Astrocyte (in vitro differentiated cells and primary cell): ENCODE data around the gene TRPM4. TPM values are rescaled to one million over a fixed set of nuclear protein-coding genes. Genes with fewer than 3 reads are reported as not detected.

Experiments used
- DNase-seq: peaks from one replicate; pipeline ENCODE4 v3.0.0-alpha.2; 2010; ENCODE audit warnings: low read depth
- FAIRE-seq: peaks from 2 replicates; lab custom pipeline; 2011; peaks lifted over from hg19 to GRCh38; lab: Jason Lieb, UNC
- H2AFZ ChIP-seq: 2 replicates; pipeline ENCODE4 v1.6.0; 2012; ENCODE audit warnings: low read depth, low read length, inconsistent platforms
- H3K27ac ChIP-seq: 2 replicates; pipeline ENCODE4 v1.5.1; 2011; ENCODE audit warnings: low read depth, low read length, inconsistent platforms
- H3K27me3 ChIP-seq: 2 replicates; pipeline ENCODE4 v1.6.0; 2011; ENCODE audit warnings: low read length, inconsistent platforms; ENCODE audit not compliant: insufficient read depth
- H3K36me3 ChIP-seq: 2 replicates; pipeline ENCODE4 v1.5.1; 2011; ENCODE audit warnings: low read length, inconsistent platforms; ENCODE audit not compliant: insufficient read depth
- H3K4me1 ChIP-seq: 2 replicates; pipeline ENCODE4 v1.5.1; 2011; ENCODE audit warnings: low read length, inconsistent platforms; ENCODE audit not compliant: insufficient read depth
- H3K4me2 ChIP-seq: 2 replicates; pipeline ENCODE4 v1.6.0; 2012; ENCODE audit warnings: low read length, inconsistent platforms
- H3K4me3 ChIP-seq: 2 replicates; pipeline ENCODE4 v1.5.1; 2011; ENCODE audit warnings: low read depth, mild to moderate bottlenecking, low read length, inconsistent platforms; ENCODE audit not compliant: insufficient read depth
- H3K79me2 ChIP-seq: 2 replicates; pipeline ENCODE4 v1.6.0; 2012; ENCODE audit warnings: mild to moderate bottlenecking, low read length, inconsistent platforms; ENCODE audit not compliant: insufficient read depth
- H3K9ac ChIP-seq: 2 replicates; pipeline ENCODE4 v1.6.0; 2012; ENCODE audit warnings: mild to moderate bottlenecking, low read length, inconsistent platforms
- H3K9me3 ChIP-seq: 2 replicates; pipeline ENCODE4 v1.5.1; 2012; ENCODE audit warnings: low read depth, mild to moderate bottlenecking, low read length, inconsistent platforms; ENCODE audit not compliant: insufficient read depth
- H4K20me1 ChIP-seq: 2 replicates; pipeline ENCODE4 v1.6.0; 2012; ENCODE audit warnings: low read length, inconsistent platforms; ENCODE audit not compliant: insufficient read depth
- H3K27ac Mint-ChIP-seq: one replicate; pipeline ENCODE4 v1.8.0; 2021; ENCODE audit warnings: mild to moderate bottlenecking, mixed read lengths; ENCODE audit not compliant: unreplicated experiment
- H3K27me3 Mint-ChIP-seq: one replicate; pipeline ENCODE4 v1.8.0; 2021; ENCODE audit warnings: low read depth, mixed read lengths; ENCODE audit not compliant: unreplicated experiment
- H3K36me3 Mint-ChIP-seq: one replicate; pipeline ENCODE4 v1.8.0; 2021; ENCODE audit warnings: low read depth, mixed read lengths; ENCODE audit not compliant: unreplicated experiment
- H3K4me1 Mint-ChIP-seq: one replicate; pipeline ENCODE4 v1.8.0; 2021; ENCODE audit warnings: low read depth, mixed read lengths; ENCODE audit not compliant: unreplicated experiment
- H3K4me3 Mint-ChIP-seq: one replicate; pipeline ENCODE4 v1.8.0; 2021; ENCODE audit warnings: mild to moderate bottlenecking, moderate library complexity, mixed read lengths; ENCODE audit not compliant: unreplicated experiment
- H3K9me3 Mint-ChIP-seq: one replicate; pipeline ENCODE4 v1.8.0; 2021; ENCODE audit warnings: mild to moderate bottlenecking, mixed read lengths; ENCODE audit not compliant: unreplicated experiment
- CTCF ChIP-seq: IDR thresholded peaks from 2 replicates; pipeline ENCODE4 v1.5.1; 2011; ENCODE audit warnings: low read depth, mild to moderate bottlenecking, inconsistent platforms, low read length, moderate library complexity; ENCODE audit not compliant: insufficient read depth
- EZH2 ChIP-seq: IDR thresholded peaks from 2 replicates; pipeline ENCODE4 v1.6.1; 2012; ENCODE audit warnings: mild to moderate bottlenecking, low read length, inconsistent platforms; ENCODE audit not compliant: insufficient read depth
- total RNA-seq: library from RNA; stranded (reverse); gene quantifications from 2 replicates; pipeline ENCODE4 v1.2.1, GENCODE V29; 2021

The TRPM4 gene
- total RNA-seq, 1 donor from 2014 or later = 26.3 TPM

GRCh38 chr19:49231804-49232203 is 74.2 kb downstream of the TRPM4 start:
- FAIRE-seq (no peak), DNase-seq (no peak)
- Mint-ChIP-seq H3K36me3 (peaks cover 8% of the 10 kb centered on the region), H3K27ac (no peak overlapping the region), H3K4me3 (no peak overlapping the region), H3K4me1 (peaks cover 4% of the 10 kb centered on the region), H3K9me3 (peaks cover 6% of the 10 kb centered on the region), H3K27me3 (peaks cover 20% of the 10 kb centered on the region)
- H3K4me3 ChIP-seq = no peak overlapping the region
- no peak overlapping the region for H3K27ac ChIP-seq
- no peak overlapping the region for H3K4me2 ChIP-seq
- no peaks in the 10 kb centered on the region for H3K79me2 ChIP-seq
- no peaks in the 10 kb centered on the region for H3K4me1 ChIP-seq
- H3K36me3 ChIP-seq = no peaks in the 10 kb centered on the region
- no peak overlapping the region for H3K9ac ChIP-seq
- H3K9me3 ChIP-seq = no peaks in the 10 kb centered on the region
- TF ChIP-seq CTCF = no peak
- no peak for TF ChIP-seq EZH2
- H2AFZ ChIP-seq = no peak overlapping the region
- H4K20me1 ChIP-seq = no peaks in the 10 kb centered on the region
- no peaks in the 10 kb centered on the region for H3K27me3 ChIP-seq

GRCh38 chr19:49233163-49233562 is 75.6 kb downstream of the TRPM4 start:
- Mint-ChIP-seq H3K27me3 (peaks cover 24% of the 10 kb centered on the region), H3K27ac (no peak overlapping the region), H3K36me3 (peaks cover 8% of the 10 kb centered on the region), H3K4me1 (peaks cover 4% of the 10 kb centered on the region), H3K4me3 (no peak overlapping the region), H3K9me3 (peaks cover 10% of the 10 kb centered on the region)
- TF ChIP-seq EZH2 = no peak
- TF ChIP-seq CTCF = no peak
- no peak overlapping the region for H3K4me3 ChIP-seq
- no peak overlapping the region for H3K27ac ChIP-seq
- H3K4me1 ChIP-seq = no peaks in the 10 kb centered on the region
- H2AFZ ChIP-seq = no peak overlapping the region
- no peaks in the 10 kb centered on the region for H4K20me1 ChIP-seq
- H3K9me3 ChIP-seq = no peaks in the 10 kb centered on the region
- H3K36me3 ChIP-seq = no peaks in the 10 kb centered on the region
- no peak overlapping the region for H3K4me2 ChIP-seq
- FAIRE-seq (no peak), DNase-seq (no peak)
- H3K79me2 ChIP-seq = no peaks in the 10 kb centered on the region
- H3K27me3 ChIP-seq = no peaks in the 10 kb centered on the region
- no peak overlapping the region for H3K9ac ChIP-seq

GRCh38 chr19:49241769-49242168 is 84.2 kb downstream of the TRPM4 start:
- no peaks in the 10 kb centered on the region for H3K79me2 ChIP-seq
- TF ChIP-seq EZH2 = no peak
- TF ChIP-seq CTCF = no peak
- no peak overlapping the region for H2AFZ ChIP-seq
- no peaks in the 10 kb centered on the region for H3K36me3 ChIP-seq
- H3K4me2 ChIP-seq = no peak overlapping the region
- Mint-ChIP-seq H3K27ac (no peak overlapping the region), H3K9me3 (peaks cover 11% of the 10 kb centered on the region), H3K27me3 (peaks cover 12% of the 10 kb centered on the region), H3K4me1 (no peaks in the 10 kb centered on the region), H3K36me3 (peaks cover 3% of the 10 kb centered on the region), H3K4me3 (no peak overlapping the region)
- FAIRE-seq (no peak), DNase-seq (no peak)
- no peaks in the 10 kb centered on the region for H3K9me3 ChIP-seq
- H3K4me3 ChIP-seq = no peak overlapping the region
- no peaks in the 10 kb centered on the region for H3K4me1 ChIP-seq
- no peaks in the 10 kb centered on the region for H4K20me1 ChIP-seq
- no peak overlapping the region for H3K9ac ChIP-seq
- H3K27me3 ChIP-seq = no peaks in the 10 kb centered on the region
- H3K27ac ChIP-seq = no peak overlapping the region
